AML-193 (cell line): ENCODE data around the gene GRIN2A.

ENCODE experiments used
- DNase-seq, 2 experiments: peaks; one replicate each; lab custom pipeline; 2025; lab: John Stamatoyannopoulos, UW

Gene GRIN2A

DNA sequence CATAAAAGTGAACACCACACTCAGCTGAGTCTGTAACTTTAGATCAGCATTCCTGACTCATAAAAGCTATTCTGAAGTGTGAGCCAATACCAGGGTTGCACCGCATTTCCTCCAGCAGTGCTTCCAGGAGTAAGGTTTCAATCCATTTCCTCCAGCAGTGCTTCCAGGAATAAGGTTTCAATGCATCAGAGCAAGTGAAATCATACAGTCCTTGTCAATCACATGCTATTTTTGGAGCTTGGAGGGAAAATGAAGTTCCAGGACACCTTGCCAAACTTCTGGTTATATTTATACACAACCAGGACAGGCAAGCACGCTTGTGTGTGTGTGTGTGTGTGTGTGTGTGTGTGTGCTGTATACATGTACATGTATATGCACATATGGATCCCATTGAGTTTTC is 327.6 kb downstream of the GRIN2A start:
- DNase-seq = no peak

DNA sequence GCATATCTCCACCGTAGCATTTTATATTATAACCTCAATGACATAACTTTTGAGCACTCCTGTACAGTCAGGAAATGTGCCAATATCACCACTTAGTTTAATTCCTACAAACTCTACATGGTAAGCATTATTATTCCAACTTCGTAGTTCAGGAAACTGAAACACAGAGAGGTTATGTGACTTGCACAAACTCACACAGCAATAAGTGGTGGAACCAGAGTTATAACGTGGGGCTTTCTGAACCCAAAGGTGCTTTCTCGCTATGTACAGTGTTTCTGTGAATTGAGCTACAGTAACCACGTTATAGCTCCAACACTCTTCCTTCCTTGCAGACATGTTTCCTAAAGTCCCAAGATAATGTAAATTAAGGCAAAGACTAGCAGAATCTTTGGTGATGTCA is 330.2 kb downstream of the GRIN2A start:
- no peak for DNase-seq

DNA sequence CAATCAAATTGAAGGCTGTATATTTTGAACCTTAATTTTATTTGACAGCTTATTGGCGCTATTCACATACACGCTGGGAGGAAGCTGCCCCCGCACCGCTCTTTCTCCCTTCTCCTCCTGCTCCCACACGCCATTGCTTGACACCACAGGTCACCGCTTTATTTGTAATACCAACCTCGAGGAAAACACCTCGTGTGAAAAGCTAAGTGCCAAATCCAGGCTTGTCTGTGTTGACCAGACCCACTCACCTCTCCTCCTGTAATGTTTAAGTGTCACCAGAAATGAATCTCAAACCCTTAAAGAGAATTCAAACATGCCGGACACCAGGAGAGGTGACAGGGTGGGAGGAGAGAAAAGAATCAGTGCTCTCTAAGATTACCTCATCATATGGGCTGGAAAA is 331.4 kb downstream of the GRIN2A start:
- no peak for DNase-seq

DNA sequence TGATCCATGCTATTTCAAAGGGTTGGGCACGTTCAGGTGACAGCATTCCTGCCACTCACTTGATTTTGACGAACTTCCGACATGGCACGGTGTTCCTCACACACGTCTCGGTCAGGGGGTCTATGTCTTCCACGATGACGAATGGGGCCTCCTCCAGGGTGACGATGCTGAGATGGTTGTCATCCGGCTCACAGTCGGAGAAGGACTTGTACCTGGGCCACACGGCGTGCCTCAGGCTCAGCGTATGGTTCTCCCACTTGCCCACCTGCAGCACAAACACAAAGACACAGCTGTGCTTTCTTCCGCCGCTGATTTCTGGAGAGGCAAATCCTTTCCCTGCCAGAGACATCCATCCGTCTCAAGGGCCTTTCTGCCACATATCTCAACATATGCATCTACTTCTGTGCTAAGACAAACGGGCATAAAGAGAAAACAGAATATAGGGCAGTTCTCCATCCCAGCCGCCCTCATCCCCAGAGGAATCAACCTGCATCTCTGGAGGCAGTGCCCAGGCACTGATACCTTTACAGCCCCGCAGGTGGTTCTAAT is 332.5 kb downstream of the GRIN2A start:
- no peak for DNase-seq

DNA sequence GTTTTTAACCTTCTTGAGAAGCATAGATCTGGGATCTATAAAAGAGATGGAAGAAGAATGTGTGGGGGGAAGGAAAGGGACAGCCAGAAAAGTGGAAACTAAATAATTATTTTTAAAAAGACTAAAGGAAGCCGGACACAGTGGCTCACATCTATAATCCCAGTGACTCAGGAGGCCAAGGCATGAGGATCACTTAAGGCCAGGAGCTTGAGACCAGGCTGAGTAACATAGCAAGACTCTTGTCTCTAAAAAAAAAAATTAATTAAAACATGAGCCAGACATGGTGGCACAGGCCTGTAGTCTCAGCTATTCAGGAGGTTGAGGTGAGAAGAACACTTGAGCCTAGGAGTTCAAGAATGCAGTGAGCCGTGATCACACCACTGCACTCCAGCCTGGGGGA is 335.1 kb downstream of the GRIN2A start:
- no peak for DNase-seq

DNA sequence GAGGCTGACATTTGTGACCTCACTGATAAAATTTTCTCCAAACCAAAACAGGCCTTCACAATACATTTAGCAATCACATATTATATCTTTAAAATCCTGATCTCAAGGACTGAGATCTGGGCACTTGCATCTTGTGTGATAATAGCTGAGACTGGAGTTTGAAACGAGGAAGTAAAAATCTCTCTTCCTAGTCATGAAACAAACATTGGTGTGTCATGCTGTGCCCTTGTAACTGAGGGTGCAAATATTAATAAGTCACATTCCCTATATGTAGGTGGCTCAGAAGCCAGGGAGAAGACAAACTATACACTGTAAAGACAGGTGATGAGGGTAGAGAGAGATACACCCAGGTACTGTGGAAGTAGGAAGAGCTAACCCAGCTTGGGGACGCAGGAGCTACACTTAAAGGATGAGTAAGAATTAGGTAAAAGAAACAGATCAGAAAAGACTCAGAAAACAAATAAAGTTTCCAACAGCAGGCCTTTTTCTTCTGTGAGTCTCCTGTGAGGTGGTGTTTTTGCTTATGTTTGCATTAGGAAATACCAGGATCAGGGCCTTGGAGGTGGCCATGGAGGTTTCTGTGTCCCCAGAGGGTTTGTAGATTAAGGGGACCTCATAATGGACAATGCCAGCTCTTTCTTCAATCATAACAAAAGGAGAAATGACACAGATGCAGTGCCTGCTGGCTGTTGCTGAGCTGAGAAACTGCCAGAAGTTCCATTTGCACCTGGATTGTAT is 335.7 kb downstream of the GRIN2A start:
- DNase-seq = no peak

DNA sequence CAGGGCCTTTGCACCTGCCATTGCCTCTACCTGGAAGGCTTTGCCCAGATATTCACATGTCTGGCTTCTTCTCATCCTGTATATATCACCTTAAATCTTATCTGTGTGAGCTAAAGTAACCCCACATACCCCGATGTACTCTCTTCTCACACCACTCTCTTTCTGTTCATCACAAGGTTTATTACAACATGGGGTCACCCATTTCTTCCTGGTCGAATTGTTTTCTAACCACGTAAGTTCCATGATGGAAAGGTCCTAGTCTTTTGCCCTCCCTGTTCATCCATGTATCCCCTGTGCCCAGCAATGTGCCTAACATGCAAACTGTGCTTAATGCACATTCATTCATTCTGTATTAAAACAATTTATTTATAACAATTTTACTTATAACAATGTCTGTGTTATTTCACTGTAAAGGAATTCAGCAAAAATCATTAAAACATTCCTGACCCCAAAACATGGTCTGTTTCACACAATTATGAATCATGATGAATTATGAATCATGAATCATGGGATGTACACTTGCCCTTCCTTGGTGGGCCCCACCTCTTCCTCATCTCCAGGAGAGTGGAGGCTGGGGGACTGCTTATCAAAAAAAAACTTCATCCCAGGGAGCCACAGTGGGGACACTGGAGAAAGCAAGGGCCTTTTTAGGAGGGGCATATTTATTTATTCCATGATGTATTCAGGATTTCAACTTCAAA is 336.4 kb downstream of the GRIN2A start:
- no peak for DNase-seq

DNA sequence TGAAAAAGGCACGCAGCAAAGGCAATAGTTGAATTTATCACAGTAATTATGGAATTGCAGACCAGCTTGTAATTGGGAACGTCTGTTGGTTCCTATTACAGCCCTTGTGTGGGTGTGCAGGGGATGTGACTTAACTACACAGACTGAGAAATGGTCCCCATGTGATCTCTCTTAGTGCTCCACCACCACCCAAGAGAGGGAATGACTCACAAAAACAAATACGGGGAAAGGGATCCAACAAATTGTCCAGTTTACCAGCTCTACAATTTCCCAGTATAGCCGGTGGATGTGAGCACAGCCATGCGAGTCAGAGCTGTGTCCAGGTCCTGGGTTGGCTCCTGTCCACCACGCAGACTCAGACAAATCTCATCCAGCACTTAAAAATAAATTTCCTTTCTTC is 337.9 kb downstream of the GRIN2A start:
- DNase-seq = no peak

DNA sequence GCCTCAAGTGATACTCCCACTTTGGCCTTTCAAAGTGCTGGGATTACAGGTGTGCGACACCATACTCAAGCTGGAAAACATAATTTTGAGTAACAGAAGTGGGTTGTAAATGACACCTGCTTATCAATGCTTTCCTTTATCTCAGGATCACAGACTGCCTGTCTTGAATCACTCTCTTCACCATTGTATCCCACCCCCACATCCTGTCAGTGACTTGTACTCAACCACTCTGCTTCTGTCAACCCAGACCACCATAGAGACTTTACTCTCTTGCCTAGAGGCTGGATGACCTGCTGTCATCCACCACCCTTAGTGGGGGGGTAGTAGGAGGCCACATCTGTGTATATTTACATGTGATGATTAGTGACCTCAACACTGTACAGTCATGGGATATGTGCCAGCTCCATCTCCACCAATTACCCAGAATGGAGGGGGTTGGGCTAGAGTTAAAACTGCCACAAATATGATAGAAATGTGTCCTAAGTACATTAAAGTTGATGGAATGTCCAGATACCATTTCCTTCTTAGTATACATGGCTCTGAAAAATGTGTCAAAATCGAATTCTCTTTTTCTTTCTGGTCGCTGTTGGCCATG is 338.7 kb downstream of the GRIN2A start:
- DNase-seq = no peak

DNA sequence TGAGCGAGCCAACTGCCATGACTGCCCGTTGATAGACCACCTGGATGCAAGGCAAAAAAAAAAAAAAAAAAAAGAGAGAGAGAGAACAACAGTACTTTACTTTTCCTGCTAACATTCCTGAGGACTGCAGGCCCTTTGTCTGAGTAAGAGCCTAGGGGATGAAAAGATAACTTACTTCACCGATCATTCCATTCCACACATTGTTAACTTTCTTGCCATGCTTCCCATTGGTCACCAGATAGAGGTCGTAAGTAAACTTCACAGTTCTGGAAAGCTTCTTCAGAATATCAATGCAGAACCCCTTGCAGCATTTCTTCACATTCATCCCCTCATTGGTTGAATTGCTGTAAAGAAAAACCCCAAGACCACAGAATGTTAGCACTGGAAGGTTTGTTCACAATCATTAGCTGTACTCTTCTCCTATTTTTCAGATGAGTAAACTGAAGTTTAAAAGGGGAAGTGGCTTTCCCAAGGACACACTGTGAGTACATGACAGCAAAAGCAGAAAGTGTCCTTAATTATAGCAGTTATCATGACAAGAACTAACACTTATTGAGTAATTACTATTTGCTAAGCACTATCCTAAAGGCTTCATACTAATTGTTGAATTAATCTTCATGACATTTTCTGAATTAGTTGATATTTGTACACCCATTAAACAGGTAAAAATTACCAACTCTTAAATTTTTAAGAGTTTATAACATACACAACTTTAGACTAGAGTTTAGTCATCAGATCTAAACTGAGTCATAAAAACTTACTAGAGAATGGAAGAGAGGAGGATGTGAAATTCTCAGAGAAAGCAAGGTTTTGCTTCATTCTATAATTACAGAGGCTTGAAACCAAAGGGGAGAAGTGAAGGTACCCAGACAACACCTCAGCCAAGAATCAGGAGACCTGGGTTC is 341.2 kb downstream of the GRIN2A start:
- DNase-seq = no peak

DNA sequence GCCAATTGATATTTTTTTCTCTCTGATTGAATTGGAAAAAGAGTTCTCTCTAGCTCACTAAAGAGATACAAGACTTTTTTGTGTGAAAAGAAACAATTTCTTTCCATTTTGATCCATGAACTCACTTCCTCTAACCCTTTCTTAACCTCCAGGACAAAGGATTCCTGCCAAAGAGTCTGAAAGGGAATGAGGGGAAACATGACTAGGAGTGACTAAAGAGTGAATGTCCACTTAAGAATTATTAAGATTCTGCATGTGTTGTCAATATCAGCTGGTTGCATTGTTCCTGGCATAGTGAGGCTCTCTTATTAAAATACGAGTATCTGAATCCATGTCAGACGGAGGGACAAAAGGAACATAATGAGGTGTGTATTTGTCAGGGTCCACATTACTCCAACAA is 344.7 kb downstream of the GRIN2A start:
- no peak for DNase-seq

DNA sequence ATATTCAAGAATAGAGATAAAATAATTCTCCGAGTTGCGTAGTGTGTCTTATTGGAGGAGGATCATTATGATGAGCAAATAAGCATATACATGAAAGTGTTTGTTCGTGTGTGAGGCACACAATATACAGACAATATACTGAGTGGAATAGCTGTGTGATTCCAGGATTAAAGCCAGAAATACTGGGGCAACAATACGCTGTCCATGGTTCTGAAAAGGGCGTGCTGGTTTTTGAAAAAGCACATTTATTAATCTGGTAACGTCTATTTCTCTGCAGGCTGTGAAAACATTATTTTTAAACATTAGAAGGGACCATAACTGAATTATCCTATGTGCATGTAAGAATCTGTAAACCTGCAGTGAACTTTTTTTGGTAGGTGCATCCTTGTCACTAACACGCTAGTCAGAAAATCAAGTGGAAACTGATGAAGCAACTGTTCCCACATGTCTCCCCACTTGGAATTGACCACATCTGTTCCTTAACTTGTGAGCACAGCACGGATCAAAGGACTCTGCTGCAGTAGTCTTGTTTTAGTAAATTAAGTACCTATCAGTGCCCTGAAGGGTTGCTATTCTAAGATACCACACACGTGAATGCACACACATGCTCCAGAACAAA is 346.0 kb downstream of the GRIN2A start:
- peak in 1 of 2 experiments; percentile 2 for DNase-seq

DNA sequence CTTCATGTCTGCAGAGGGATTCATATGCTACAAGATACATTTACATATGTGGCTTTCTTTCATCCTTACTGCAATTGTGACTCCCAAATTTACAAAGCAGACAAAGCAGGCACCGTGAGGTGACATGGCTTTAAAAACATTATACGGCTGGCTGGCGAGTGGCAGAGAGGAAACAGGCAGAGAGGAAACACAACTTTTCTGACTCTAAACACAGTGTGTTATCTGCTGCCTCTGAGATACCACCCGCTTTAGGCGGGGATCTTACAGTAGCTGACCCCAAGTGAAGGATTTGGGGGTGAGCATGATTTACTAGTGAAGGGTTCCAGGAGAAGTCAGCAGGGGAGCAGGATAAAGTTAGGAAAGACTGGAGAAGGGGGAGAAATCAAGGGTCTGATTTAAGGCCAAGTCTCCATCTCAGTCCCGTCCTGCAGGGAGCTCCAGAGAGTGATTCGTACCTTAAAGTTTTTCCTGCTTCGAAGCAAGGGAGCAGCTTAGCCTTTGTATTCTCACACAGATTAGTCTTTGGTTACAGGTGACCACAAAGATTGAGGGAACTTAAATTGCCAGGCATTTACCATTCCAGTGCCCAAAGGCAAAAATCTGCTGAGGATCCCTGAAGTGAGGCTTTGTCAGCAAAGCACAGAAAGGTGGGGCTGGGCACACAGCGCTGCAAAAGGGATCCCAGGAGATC is 355.0 kb downstream of the GRIN2A start:
- no peak for DNase-seq

DNA sequence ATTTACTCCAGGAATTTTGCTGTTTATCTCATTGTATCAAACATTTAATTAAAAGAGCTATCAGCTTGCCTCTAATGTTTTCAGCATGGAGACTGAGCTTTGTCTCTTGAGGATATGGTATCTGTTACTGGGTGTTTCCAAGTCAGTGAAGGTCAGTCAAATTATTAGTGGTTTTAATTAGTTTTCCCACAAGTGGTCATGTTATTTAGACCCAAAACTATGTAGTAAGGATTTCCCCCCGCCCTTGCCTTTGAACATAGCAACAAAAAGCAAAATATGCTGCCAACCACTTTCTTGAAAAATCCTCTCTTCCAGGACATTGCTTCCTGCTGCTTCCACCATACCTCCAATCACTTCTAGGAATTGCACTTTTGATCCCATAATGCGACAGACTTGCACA is 355.6 kb downstream of the GRIN2A start:
- DNase-seq = no peak

DNA sequence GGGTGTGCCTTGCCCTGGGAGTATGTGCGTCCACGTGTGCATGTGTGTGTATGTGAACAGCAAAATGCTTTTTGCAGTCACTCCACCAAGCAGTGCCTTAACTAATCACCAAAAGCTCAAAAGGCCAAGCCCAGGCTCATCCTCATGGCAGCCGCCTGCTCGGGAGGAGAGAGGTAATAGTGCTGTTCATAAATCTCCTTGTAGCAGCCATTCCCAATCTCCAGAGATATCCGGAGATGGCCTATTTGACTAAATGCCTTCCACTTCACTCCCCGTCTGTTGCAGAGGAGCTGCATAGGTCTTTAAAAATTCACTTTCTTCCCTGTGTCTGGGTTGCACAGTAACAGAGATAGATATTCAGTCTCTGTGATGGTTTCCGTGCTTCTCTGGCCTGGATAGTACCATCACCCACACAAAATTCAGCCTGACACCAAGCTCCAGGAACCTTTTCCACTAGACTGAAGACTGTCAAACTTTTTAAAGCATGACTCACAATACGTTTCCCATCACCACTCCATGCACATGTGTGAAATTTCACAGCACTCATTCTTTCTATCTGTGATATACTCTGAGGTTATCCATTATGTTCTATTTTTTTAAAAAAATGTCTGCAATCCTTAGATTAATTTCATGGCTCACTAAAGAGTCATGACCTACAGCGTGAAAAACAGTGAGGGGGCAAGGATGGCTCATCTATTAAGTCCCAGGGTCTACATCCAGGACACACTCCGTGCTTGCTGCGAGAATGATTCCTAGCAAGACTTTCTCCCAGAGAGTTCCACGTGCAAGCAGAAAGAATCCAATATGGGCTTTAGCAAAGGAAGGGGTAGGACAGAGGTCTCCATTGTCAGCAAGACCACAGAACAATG is 357.8 kb downstream of the GRIN2A start:
- no peak for DNase-seq

DNA sequence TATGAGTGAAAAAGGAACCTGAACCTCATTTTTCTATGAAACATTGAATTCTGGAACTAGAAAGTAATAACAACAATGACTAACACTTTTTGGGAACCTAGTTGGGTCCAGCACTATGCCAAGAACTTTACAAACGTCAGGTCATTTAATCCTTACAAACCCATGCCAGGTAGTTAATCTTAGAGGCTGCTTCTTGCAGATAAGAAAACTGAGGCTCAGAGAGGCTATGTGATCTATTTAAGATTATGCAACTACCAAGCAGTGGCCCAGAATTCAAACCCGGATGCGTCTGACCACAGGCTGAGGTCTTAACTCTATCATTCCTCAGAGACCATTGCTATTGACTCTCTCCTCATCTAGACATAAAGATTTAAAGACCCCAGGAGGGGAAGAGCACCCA is 358.7 kb downstream of the GRIN2A start:
- no peak for DNase-seq

DNA sequence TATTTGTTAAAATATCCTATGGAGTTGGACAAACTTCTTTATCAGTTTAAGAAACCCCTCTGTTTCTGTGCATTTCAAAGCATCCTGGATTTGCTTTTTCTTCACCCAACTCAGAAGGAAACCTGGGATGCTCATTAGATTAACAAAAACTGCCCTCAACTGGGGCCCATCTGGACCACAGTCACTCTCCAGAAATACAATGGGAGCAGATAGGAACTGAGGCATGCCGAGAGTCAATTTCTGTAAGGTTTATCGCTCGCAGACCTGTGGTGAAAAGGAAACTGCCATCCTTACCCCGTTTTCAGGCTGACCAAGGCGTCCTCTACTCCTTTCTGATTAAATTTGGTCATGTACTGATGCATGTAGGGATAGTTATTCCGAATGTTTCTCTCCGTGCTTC is 360.3 kb downstream of the GRIN2A start:
- DNase-seq = no peak

DNA sequence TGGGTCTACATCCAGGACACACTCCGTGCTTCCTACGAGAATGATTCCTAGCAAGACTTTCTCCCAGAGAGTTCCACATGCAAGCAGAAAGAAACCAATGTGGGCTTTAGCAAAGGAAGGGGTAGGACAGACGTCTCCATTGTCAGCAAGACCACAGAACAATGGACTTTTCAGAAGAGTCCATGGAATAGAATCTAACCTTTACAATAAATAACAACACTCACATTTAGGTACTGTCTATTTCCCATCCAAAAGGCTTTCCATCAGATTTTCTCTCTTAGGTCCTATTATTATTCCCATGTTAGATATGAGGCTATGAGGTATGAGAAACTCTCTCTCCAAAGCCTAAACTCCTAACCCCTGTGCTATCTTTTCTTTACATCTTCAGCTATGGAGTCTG is 360.9 kb downstream of the GRIN2A start:
- no peak for DNase-seq

DNA sequence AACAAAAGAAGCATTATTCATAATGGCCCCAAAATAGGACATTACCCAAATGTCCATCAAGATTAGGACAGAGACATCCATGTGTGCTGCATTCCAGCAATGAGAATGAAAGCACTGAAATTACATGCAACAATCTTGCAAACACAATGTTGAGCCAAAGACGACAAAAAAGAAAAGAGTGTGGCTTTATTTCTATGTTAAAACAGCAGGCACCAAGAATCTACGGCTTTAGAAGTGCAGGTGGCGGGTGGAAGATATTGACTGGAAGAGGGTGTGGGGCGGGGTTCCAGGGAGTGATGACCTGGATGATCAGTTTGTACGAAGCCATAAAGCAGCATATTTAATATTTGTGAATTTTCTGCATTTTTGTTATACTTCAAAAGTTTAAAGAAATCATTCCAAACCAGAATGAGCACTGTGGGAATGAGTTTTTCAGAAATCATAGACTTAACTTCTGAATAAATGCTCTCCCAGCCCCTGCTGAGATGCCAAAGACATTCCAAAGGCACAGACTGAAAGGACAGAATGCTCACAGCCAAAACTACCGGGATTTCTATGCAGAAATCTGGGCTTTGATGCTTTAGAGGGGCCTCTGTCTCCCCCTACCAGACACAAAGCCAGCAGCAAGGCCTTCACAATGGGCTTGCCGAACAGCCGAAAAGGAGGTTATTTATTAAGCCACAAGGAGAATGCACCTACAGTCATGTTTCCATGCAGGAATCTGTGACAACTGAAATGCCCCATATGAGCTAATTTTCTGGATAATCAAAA is 361.6 kb downstream of the GRIN2A start:
- no peak for DNase-seq
